Mesenchymal stem cell (in vitro differentiated cells and primary cell): ENCODE results near the gene KRTAP8-1. TPM values are rescaled to one million over a fixed set of nuclear protein-coding genes. Genes with fewer than 3 reads are reported as not detected.

Experiments
- DNase-seq: peaks from one replicate; pipeline ENCODE4 v3.0.0-alpha.2; 2013
- H2AFZ ChIP-seq: one replicate; pipeline ENCODE4 v1.6.1; 2013; ENCODE audit warnings: low read depth, mild to moderate bottlenecking, control low read depth, inconsistent platforms, low read length, moderate library complexity
- H2AK5ac ChIP-seq: 2 replicates; pipeline ENCODE4 v1.6.1; 2013; ENCODE audit warnings: low read length, moderate library complexity, mild to moderate bottlenecking, inconsistent platforms; ENCODE audit not compliant: severe bottlenecking
- H2BK120ac ChIP-seq: one replicate; pipeline ENCODE4 v1.6.1; 2013; ENCODE audit warnings: low read depth, mild to moderate bottlenecking, inconsistent platforms, low read length, moderate library complexity
- H2BK12ac ChIP-seq, 2 experiments: one replicate each; pipeline ENCODE4 v1.6.1; 2013; ENCODE audit warnings: inconsistent platforms in 2 of 2, low read length in 2 of 2, mild to moderate bottlenecking in 2 of 2, moderate library complexity in 2 of 2, control low read depth in 1 of 2
- H2BK15ac ChIP-seq: one replicate; pipeline ENCODE4 v1.6.1; 2013; ENCODE audit warnings: mild to moderate bottlenecking, low read depth, inconsistent platforms; ENCODE audit not compliant: poor library complexity, severe bottlenecking
- H2BK5ac ChIP-seq: 2 replicates; pipeline ENCODE4 v1.6.1; 2013; ENCODE audit warnings: low read depth, mild to moderate bottlenecking, low read length, control low read depth, inconsistent platforms; ENCODE audit not compliant: poor library complexity, severe bottlenecking
- H3K14ac ChIP-seq, 2 experiments: one replicate each; pipeline ENCODE4 v1.6.1; 2013; ENCODE audit warnings: inconsistent platforms in 2 of 2, low read length in 2 of 2, control low read depth in 1 of 2, mild to moderate bottlenecking in 1 of 2, moderate library complexity in 1 of 2
- H3K18ac ChIP-seq, 2 experiments: one replicate each; pipeline ENCODE4 v1.6.1; 2013; ENCODE audit warnings: inconsistent platforms in 2 of 2, low read length in 2 of 2, control low read depth in 1 of 2, low read depth in 1 of 2, mild to moderate bottlenecking in 1 of 2
- H3K23ac ChIP-seq, 2 experiments: one replicate each; pipeline ENCODE4 v1.6.1; 2013; ENCODE audit warnings: inconsistent platforms in 2 of 2, low read length in 2 of 2, mild to moderate bottlenecking in 2 of 2, moderate library complexity in 2 of 2, control low read depth in 1 of 2
- H3K27ac ChIP-seq: 2 replicates; pipeline ENCODE4 v1.5.1; 2013; ENCODE audit warnings: mild to moderate bottlenecking, moderate library complexity, low read length, control low read depth, inconsistent platforms; ENCODE audit not compliant: poor library complexity, severe bottlenecking
- H3K27me3 ChIP-seq, 2 experiments: 2 replicates each; pipeline versions ENCODE4 v1.6.1 to v1.7.0; 2013; ENCODE audit warnings: low read length in 2 of 2, mild to moderate bottlenecking in 2 of 2, moderate library complexity in 2 of 2, control low read depth in 1 of 2, inconsistent platforms in 1 of 2; ENCODE audit not compliant: control insufficient read depth in 1 of 2, insufficient read depth in 1 of 2
- H3K36me3 ChIP-seq, 2 experiments: 2 replicates each; pipeline versions ENCODE4 v1.6.1 to v1.7.0; 2013; ENCODE audit warnings: low read length in 2 of 2, control low read depth in 1 of 2, inconsistent platforms in 1 of 2, low read depth in 1 of 2, mild to moderate bottlenecking in 1 of 2; ENCODE audit not compliant: insufficient read depth in 2 of 2, control insufficient read depth in 1 of 2
- H3K4ac ChIP-seq, 2 experiments: one replicate each; pipeline ENCODE4 v1.6.1; 2013; ENCODE audit warnings: inconsistent platforms in 2 of 2, low read length in 2 of 2, mild to moderate bottlenecking in 2 of 2, moderate library complexity in 2 of 2, control low read depth in 1 of 2, low read depth in 1 of 2
- H3K4me1 ChIP-seq: 2 replicates; pipeline ENCODE4 v1.6.1; 2013; ENCODE audit warnings: low read depth, low read length, control low read depth; ENCODE audit not compliant: control insufficient read depth, insufficient read depth
- H3K4me2 ChIP-seq: 2 replicates; pipeline ENCODE4 v1.6.1; 2013; ENCODE audit warnings: low read length, mild to moderate bottlenecking, inconsistent platforms; ENCODE audit not compliant: poor library complexity, severe bottlenecking
- H3K4me3 ChIP-seq, 2 experiments: 2 replicates each; pipeline versions ENCODE4 v1.5.1 to v1.7.0; 2013; ENCODE audit warnings: low read length in 2 of 2, mild to moderate bottlenecking in 2 of 2, control low read depth in 1 of 2, low read depth in 1 of 2; ENCODE audit not compliant: insufficient read depth in 1 of 2
- H3K79me1 ChIP-seq: replicated peaks from 2 replicates; pipeline ENCODE4 v1.6.1; 2013; ENCODE audit warnings: mild to moderate bottlenecking, control low read depth, low read length, inconsistent platforms; ENCODE audit not compliant: poor library complexity, severe bottlenecking
- H3K9ac ChIP-seq: 2 replicates; pipeline ENCODE4 v1.7.0; 2013; ENCODE audit warnings: mild to moderate bottlenecking, low read length, moderate library complexity
- H3K9me3 ChIP-seq: 2 replicates; pipeline ENCODE4 v1.7.0; 2013; ENCODE audit warnings: mild to moderate bottlenecking, low read length; ENCODE audit not compliant: control insufficient read depth
- H4K8ac ChIP-seq: one replicate; pipeline ENCODE4 v1.6.1; 2013; ENCODE audit warnings: inconsistent platforms, mild to moderate bottlenecking, low read length, moderate library complexity
- H4K91ac ChIP-seq: one replicate; pipeline ENCODE4 v1.6.1; 2013; ENCODE audit warnings: mild to moderate bottlenecking, low read length, inconsistent platforms
- WGBS: methylation state at CpG from one replicate; pipeline ENCODE4 v1.1.7; 2013; ENCODE audit warnings: mixed read lengths; 5-methylcytosine and 5-hydroxymethylcytosine counted together
- polyA plus RNA-seq, 2 experiments: library from polyadenylated mRNA; stranded (reverse); fragments of 200-250 nt; gene quantifications; one replicate each; pipeline ENCODE4 v1.2.3, GENCODE V29; 2013

The KRTAP8-1 gene
- not detected for polyA plus RNA-seq (2013, experiment 1 of 2)
- polyA plus RNA-seq (2013, experiment 2 of 2), result not detected

GRCh38 chr21:30813174-30813573 lies at the start of gene KRTAP8-1:
TSS of gene KRTAP8-1 (minus strand) at chr21:30813274. CDS start at chr21:30813220, 54 bp downstream.
- Histone ChIP-seq H4K91ac (no peak within 1 kb of the TSS), H2BK5ac (no peak within 1 kb of the TSS), H2BK12ac (no peak within 1 kb of the TSS), H3K4me1 (no peaks in the 10 kb centered on the region), H2AFZ (no peak within 1 kb of the TSS), H3K9me3 (peaks cover 5% of the 10 kb centered on the region), H3K23ac (no peak within 1 kb of the TSS), H4K8ac (no peak within 1 kb of the TSS), H2BK15ac (no peak within 1 kb of the TSS), H3K4me3 (peak within 1 kb of the TSS in 1 of 2 experiments; percentile 20), H3K4me2 (no peak within 1 kb of the TSS), H3K14ac (no peak within 1 kb of the TSS), H2BK120ac (no peak within 1 kb of the TSS), H3K79me1 (no peaks in the 10 kb centered on the region), H2AK5ac (no peak within 1 kb of the TSS), H3K27ac (no peak within 1 kb of the TSS), H3K36me3 (no peaks in the 10 kb centered on the region), H3K4ac (no peak within 1 kb of the TSS), H3K27me3 (no peaks in the 10 kb centered on the region), H3K18ac (no peak within 1 kb of the TSS), H3K9ac (no peak within 1 kb of the TSS)
- no peak for DNase-seq
- WGBS, result 100% methylated on average over 1 of the region's 5 CpGs

- Histone ChIP-seq H3K36me3 (no peaks in the 10 kb centered on the region), H3K4ac (no peak overlapping the region), H3K9ac (no peak overlapping the region), H2BK120ac (no peak overlapping the region), H3K79me1 (no peaks in the 10 kb centered on the region), H3K4me2 (no peak overlapping the region), H3K4me1 (no peaks in the 10 kb centered on the region), H3K14ac (no peak overlapping the region), H2AK5ac (no peak overlapping the region), H3K18ac (no peak overlapping the region), H2BK5ac (no peak overlapping the region), H3K27me3 (no peaks in the 10 kb centered on the region), H3K9me3 (no peaks in the 10 kb centered on the region), H3K27ac (no peak overlapping the region), H3K4me3 (no peak overlapping the region), H4K91ac (no peak overlapping the region), H2BK12ac (no peak overlapping the region), H4K8ac (no peak overlapping the region), H2AFZ (no peak overlapping the region), H2BK15ac (no peak overlapping the region), H3K23ac (no peak overlapping the region)
- no peak for DNase-seq
- 60% methylated on average over 5 of the region's 9 CpGs for WGBS
Observed at GRCh38 chr21:30847627-30848500, 34.8 kb upstream of the KRTAP8-1 start.

- H3K18ac ChIP-seq, result no peak overlapping the region
- no peak overlapping the region for H4K8ac ChIP-seq
- H3K4me2 ChIP-seq, result no peak overlapping the region
- no peaks in the 10 kb centered on the region for H3K4me1 ChIP-seq
- H3K4ac ChIP-seq, result no peak overlapping the region
- H2AFZ ChIP-seq, result no peak overlapping the region
- H3K27ac ChIP-seq, result no peak overlapping the region
- no peak overlapping the region for H3K4me3 ChIP-seq
- no peak overlapping the region for H3K9ac ChIP-seq
- no peak overlapping the region for H2BK120ac ChIP-seq
- H2AK5ac ChIP-seq, result no peak overlapping the region
- H2BK15ac ChIP-seq, result no peak overlapping the region
- no peak overlapping the region for H2BK5ac ChIP-seq
- H3K79me1 ChIP-seq, result no peaks in the 10 kb centered on the region
- H3K27me3 ChIP-seq, result no peaks in the 10 kb centered on the region
- H3K14ac ChIP-seq, result no peak overlapping the region
- H3K23ac ChIP-seq, result no peak overlapping the region
- no peak overlapping the region for H2BK12ac ChIP-seq
- no peak overlapping the region for H4K91ac ChIP-seq
- DNase-seq, result no peak
- H3K9me3 ChIP-seq, result no peaks in the 10 kb centered on the region
- no peaks in the 10 kb centered on the region for H3K36me3 ChIP-seq
Observed at GRCh38 chr21:30842990-30843389, 29.9 kb upstream of the KRTAP8-1 start.

- Histone ChIP-seq H2BK5ac (no peak overlapping the region), H4K91ac (no peak overlapping the region), H3K79me1 (no peaks in the 10 kb centered on the region), H3K27ac (no peak overlapping the region), H4K8ac (no peak overlapping the region), H2BK120ac (no peak overlapping the region), H2BK15ac (no peak overlapping the region), H3K14ac (no peak overlapping the region), H3K4me2 (no peak overlapping the region), H3K23ac (no peak overlapping the region), H3K4me3 (no peak overlapping the region), H3K4me1 (no peaks in the 10 kb centered on the region), H3K18ac (no peak overlapping the region), H2BK12ac (no peak overlapping the region), H3K9me3 (no peaks in the 10 kb centered on the region), H3K9ac (no peak overlapping the region), H2AFZ (no peak overlapping the region), H3K36me3 (no peaks in the 10 kb centered on the region), H3K27me3 (no peaks in the 10 kb centered on the region), H2AK5ac (no peak overlapping the region), H3K4ac (no peak overlapping the region)
- no peak for DNase-seq
- WGBS, result 31% methylated on average over 5 of the region's 5 CpGs
Observed at GRCh38 chr21:30839304-30839703, 26.2 kb upstream of the KRTAP8-1 start.
